ENCODE data around the gene HSPBAP1. TPM values are rescaled to one million over a fixed set of nuclear protein-coding genes. Genes with fewer than 3 reads are reported as not detected.
"Not testable (repeated sequence)": the region's sequence is repeated elsewhere in the genome, so short reads cannot be mapped to it uniquely, and the experiment has no call there.

The HSPBAP1 gene
- total RNA-seq, 2 experiments from 2014 or later, result 4.4 to 5.9 TPM

DNA sequence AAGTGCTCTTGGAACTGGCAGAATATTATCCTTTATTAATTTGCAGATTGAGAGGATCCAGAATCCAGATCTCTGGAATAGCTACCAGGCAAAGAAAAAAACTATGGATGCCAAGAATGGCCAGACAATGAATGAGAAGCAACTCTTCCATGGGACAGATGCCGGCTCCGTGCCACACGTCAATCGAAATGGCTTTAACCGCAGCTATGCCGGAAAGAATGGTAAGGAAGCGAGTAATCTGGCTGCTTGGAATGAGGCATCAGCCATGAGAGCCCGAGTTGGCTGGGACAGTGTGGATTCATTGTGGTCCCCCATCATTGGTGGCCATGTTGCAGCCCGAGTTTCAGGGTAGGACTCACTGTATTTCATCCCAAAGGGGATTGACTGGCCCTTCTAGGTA is 65.9 kb downstream of the HSPBAP1 start:
- Mint-ChIP-seq H3K4me1 (ENCODE audit: low read depth) (no peaks in the 10 kb centered on the region), H3K9me3 (ENCODE audit: insufficient read depth) (peaks cover 4% of the 10 kb centered on the region), H3K36me3 (ENCODE audit: low read depth) (peaks cover 75% of the 10 kb centered on the region), H3K4me3 (no peak overlapping the region), H3K27me3 (ENCODE audit: low read depth) (no peaks in the 10 kb centered on the region), H3K27ac (no peak overlapping the region)
- ChIA-PET CTCF (interaction anchor here (0.8 kb wide), 1 partner anchor 218 kb away, joined by 3 read pairs; no protein-coding TSS in a partner anchor), POLR2A (no interaction called here)
- no peak for ATAC-seq
- DNase-seq, result no peak

DNA sequence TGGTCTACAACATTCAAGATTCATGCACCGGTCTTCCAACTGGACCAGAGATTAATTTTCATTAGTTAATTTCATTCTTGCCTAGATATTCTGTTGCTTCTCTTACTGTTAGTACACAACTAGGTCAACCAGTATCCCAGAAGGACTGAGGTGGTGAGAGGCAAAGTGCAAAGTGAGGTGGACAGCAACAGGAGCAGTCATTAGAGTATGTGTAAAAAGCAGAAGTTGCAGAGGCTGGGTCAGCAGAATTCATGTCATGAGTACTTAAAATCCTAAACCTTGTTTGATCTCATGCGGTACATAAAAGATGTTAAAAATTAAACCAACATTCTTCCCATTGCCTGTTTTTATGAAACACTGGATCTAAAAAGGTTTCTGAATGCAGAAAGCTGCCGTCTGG is 66.3 kb downstream of the HSPBAP1 start:
- peaks cover 4% of the 10 kb centered on the region for H3K9me3 Mint-ChIP-seq (ENCODE audit: insufficient read depth)
- POLR2A ChIA-PET, result no interaction called here
- H3K27me3 Mint-ChIP-seq (ENCODE audit: low read depth), result no peaks in the 10 kb centered on the region

DNA sequence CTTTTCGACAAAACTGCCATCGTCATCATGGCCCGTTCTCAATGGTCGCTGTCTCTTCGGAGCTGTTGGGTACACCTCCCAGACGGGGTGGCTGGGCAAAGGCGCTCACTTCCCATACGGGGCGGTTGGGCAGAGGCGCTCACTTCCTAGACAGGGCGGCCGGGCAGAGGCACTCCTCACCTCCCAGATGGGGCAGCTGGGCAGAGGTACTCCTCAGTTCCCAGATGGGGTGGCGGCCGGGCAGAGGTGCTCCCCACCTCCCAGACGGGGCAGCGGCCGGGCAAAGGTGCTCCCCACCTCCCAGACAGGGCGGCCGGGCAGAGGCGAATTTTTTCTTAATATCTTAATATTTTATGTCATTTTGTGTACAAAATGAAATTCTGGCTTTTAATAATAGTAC is 68.5 kb downstream of the HSPBAP1 start:
- CTCF ChIA-PET, result no interaction called here
- Mint-ChIP-seq H3K36me3 (ENCODE audit: low read depth) (peaks cover 82% of the 10 kb centered on the region), H3K9me3 (ENCODE audit: insufficient read depth) (no peaks in the 10 kb centered on the region), H3K4me1 (ENCODE audit: low read depth) (no peaks in the 10 kb centered on the region), H3K27ac (no peak overlapping the region), H3K4me3 (no peak overlapping the region), H3K27me3 (ENCODE audit: low read depth) (no peaks in the 10 kb centered on the region)
- ATAC-seq (no peak), DNase-seq (no peak)
- POLR2A ChIA-PET, result no interaction called here

More for the DNA sequence above, 66.3 kb downstream of the HSPBAP1 start:
- Mint-ChIP-seq H3K4me3 (no peak overlapping the region), H3K4me1 (ENCODE audit: low read depth) (no peaks in the 10 kb centered on the region), H3K27ac (no peak overlapping the region), H3K36me3 (ENCODE audit: low read depth) (peaks cover 76% of the 10 kb centered on the region)
- ATAC-seq (no peak), DNase-seq (no peak)
- CTCF ChIA-PET, result no interaction called here

DNA sequence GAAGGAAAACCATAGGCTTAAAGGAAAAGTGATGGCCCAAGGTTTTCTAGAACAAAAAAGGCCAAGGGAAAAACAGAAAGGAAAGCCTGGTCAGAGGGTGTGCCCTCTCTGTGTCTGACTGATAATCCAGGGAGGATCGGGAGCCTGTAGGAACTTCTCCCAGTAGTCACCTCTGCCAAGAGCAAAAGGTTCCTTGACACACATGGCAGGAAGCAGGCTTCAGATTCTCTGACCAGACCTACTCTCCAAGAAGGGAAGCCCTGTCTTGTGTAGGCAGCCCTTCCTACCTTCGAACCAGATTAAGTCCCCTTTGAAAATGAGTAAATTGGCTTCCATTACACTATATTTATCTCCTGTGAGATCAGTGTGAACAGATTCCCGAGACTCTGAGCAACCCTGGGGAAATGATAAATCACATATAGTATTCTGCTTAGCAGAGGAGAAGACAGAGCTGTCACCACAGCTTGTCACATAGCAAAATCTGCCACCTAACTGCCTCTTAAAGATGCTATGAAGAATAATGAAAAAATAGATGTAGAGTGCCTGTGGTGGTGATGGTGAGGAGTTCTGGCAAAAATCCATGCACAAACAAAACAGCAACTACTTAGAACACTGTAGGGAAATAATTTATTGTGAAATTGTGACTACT is 74.2 kb downstream of the HSPBAP1 start:
- POLR2A ChIA-PET, result interaction anchor here (0.5 kb wide), 1 partner anchor 1387 kb away, joined by 3 read pairs; no protein-coding TSS in a partner anchor
- H3K27ac Mint-ChIP-seq, result peak overlapping the region; percentile 17
- CTCF ChIA-PET, result no interaction called here
- no peaks in the 10 kb centered on the region for H3K9me3 Mint-ChIP-seq (ENCODE audit: insufficient read depth)
- ATAC-seq (no peak), DNase-seq (no peak)
- H3K4me1 Mint-ChIP-seq (ENCODE audit: low read depth), result no peaks in the 10 kb centered on the region
- H3K4me3 Mint-ChIP-seq, result no peak overlapping the region
- H3K36me3 Mint-ChIP-seq (ENCODE audit: low read depth), result peaks cover 95% of the 10 kb centered on the region
- no peaks in the 10 kb centered on the region for H3K27me3 Mint-ChIP-seq (ENCODE audit: low read depth)

DNA sequence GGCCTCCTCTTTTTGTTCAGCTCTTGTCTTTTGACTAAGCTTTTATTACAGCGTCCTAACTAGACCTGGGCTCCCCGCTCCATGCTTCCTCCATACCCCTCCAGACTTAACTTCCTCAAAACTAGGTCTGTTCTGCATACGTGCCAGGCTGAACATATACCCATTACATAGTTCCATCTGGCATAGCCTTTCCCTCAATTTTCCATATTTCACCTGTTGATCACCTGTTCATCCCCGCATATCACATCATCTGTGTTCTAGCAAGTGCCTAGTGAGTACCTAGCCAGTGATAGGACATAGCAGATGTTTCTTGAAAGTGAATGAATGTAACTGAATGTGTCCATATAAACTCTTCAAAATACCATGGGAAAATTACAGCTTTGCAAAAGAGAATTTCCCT is 77.0 kb downstream of the HSPBAP1 start:
- ATAC-seq (no peak), DNase-seq (no peak)
- no peaks in the 10 kb centered on the region for H3K27me3 Mint-ChIP-seq (ENCODE audit: low read depth)
- CTCF ChIA-PET, result no interaction called here
- no peak overlapping the region for H3K4me3 Mint-ChIP-seq
- H3K9me3 Mint-ChIP-seq (ENCODE audit: insufficient read depth), result no peaks in the 10 kb centered on the region
- no peak overlapping the region for H3K27ac Mint-ChIP-seq
- H3K4me1 Mint-ChIP-seq (ENCODE audit: low read depth), result peaks cover 4% of the 10 kb centered on the region
- peaks cover 94% of the 10 kb centered on the region for H3K36me3 Mint-ChIP-seq (ENCODE audit: low read depth)
- POLR2A ChIA-PET, result interaction anchor here (0.6 kb wide), 1 partner anchor 160 kb away, joined by 3 read pairs; no protein-coding TSS in a partner anchor

DNA sequence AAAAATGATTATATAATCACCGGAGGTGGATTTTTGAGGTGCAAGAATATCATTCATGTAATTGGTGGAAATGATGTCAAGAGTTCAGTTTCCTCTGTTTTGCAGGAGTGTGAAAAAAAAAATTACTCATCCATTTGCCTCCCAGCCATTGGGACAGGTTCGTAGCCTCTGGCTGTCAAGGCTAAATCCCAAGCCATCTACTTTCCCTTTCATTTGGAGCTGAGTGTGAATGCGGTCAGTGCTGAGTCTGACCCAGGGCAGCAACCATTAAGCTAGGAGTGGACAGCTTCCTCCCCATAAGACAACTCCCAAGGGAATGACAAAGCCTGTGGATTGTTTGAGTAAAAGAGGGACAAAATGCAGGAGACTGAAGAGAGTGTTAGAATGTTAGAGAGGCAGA is 79.4 kb downstream of the HSPBAP1 start:
- POLR2A ChIA-PET, result no interaction called here
- CTCF ChIA-PET, result interaction anchor here (1.2 kb wide), 1 partner anchor 321 kb away, joined by 3 read pairs; no protein-coding TSS in a partner anchor
- Mint-ChIP-seq H3K9me3 (ENCODE audit: insufficient read depth) (no peaks in the 10 kb centered on the region), H3K36me3 (ENCODE audit: low read depth) (peaks cover 92% of the 10 kb centered on the region), H3K27ac (no peak overlapping the region), H3K4me1 (ENCODE audit: low read depth) (peaks cover 27% of the 10 kb centered on the region), H3K27me3 (ENCODE audit: low read depth) (no peaks in the 10 kb centered on the region), H3K4me3 (no peak overlapping the region)
- DNase-seq (no peak), ATAC-seq (no peak)

DNA sequence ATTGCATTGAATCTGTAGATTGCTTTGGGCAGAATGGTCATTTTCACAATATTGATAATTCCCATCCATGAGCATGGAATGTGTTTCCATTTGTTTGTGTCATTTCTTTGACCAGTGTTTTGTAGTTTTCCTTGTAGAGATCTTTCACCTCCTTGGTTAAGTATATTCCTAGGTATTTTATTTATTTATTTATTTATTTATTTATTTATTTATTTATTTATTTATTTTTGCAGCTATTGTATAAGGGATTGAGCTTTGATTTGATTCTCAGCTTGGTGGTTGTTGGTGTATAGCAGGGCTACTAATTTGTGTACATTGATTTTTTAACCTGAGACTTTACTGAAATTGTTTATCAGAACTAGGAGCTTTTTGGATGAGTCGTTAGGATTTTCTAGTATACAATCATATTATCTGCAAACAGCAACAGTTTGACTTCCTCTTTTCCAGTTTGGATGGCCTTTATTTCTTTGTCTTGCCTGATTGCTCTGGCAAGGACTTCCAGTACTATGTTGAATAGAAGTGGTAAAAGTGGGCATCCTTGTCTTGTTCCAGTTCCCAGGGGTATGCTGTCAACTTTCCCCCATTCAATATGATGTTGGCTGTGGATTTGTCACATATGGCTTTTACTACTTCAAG is 82.9 kb downstream of the HSPBAP1 start:
- H3K27ac Mint-ChIP-seq, result peak overlapping the region; percentile 14
- peaks cover 32% of the 10 kb centered on the region for H3K4me1 Mint-ChIP-seq (ENCODE audit: low read depth)
- not testable (repeated sequence) for H3K27me3 Mint-ChIP-seq (ENCODE audit: low read depth); DNase-seq; H3K4me3 Mint-ChIP-seq; ATAC-seq; H3K9me3 Mint-ChIP-seq (ENCODE audit: insufficient read depth)
- POLR2A ChIA-PET, result interaction anchor here (0.6 kb wide), 1 partner anchor 235 kb away, joined by 3 read pairs; no protein-coding TSS in a partner anchor
- peaks cover 84% of the 10 kb centered on the region for H3K36me3 Mint-ChIP-seq (ENCODE audit: low read depth)
- CTCF ChIA-PET, result interaction anchor here (1.1 to 1.7 kb wide), 2 partner anchors 10 to 31 kb away, joined by 4 read pairs; no protein-coding TSS in a partner anchor

DNA sequence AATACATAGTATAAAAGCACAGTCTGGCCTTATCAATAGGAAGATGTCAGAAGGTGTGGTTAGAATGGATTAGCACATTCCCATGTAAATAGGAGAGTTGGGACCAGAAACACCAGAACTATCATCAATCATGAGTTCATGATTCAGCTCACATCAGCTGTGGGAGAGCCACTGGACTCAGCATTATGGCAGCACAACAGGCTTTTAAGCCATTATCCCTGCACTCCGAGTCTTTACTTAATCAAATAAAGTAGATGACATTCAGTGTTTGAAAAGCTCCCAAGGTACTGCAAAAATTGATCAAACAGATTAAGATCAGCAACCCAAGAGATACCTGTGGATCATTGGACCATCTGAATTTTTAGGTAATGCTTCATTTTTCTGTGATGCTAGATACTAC is 88.3 kb downstream of the HSPBAP1 start:
- Mint-ChIP-seq H3K36me3 (ENCODE audit: low read depth) (peaks cover 83% of the 10 kb centered on the region), H3K27ac (no peak overlapping the region), H3K4me3 (no peak overlapping the region), H3K4me1 (ENCODE audit: low read depth) (peaks cover 23% of the 10 kb centered on the region), H3K27me3 (ENCODE audit: low read depth) (no peaks in the 10 kb centered on the region), H3K9me3 (ENCODE audit: insufficient read depth) (no peaks in the 10 kb centered on the region)
- no peak for ATAC-seq
- ChIA-PET CTCF (interaction anchor here (1.1 kb wide), 1 partner anchor 25 kb away, joined by 3 read pairs; the partner anchor contains the start of gene PARP14), POLR2A (no interaction called here)
- DNase-seq, result no peak

DNA sequence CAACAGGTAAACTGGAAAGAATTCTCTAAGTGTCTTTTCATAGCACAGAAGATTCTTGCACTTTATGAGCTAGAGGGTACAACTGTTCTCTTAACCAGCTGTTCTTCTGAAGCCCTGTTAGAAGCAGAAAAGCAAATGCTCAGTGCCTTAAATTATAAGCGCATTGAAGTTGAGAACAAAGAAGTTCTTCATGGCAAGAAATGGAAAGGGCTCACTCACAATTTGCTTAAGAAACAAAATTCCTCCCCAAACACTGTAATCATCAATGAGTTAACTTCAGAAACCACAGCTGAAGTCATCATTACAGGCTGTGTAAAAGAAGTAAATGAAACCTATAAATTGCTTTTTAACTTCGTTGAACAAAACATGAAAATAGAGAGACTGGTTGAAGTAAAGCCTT is 93.4 kb downstream of the HSPBAP1 start:
- Mint-ChIP-seq H3K27ac (peak overlapping the region; percentile 18), H3K27me3 (ENCODE audit: low read depth) (no peaks in the 10 kb centered on the region), H3K4me3 (no peak overlapping the region), H3K9me3 (ENCODE audit: insufficient read depth) (no peaks in the 10 kb centered on the region), H3K4me1 (ENCODE audit: low read depth) (peaks cover 7% of the 10 kb centered on the region), H3K36me3 (ENCODE audit: low read depth) (peaks cover 85% of the 10 kb centered on the region)
- CTCF ChIA-PET, result interaction anchor here (1.4 kb wide), 1 partner anchor 11 kb away, joined by 4 read pairs; no protein-coding TSS in a partner anchor
- DNase-seq (no peak), ATAC-seq (no peak)
- POLR2A ChIA-PET, result no interaction called here

DNA sequence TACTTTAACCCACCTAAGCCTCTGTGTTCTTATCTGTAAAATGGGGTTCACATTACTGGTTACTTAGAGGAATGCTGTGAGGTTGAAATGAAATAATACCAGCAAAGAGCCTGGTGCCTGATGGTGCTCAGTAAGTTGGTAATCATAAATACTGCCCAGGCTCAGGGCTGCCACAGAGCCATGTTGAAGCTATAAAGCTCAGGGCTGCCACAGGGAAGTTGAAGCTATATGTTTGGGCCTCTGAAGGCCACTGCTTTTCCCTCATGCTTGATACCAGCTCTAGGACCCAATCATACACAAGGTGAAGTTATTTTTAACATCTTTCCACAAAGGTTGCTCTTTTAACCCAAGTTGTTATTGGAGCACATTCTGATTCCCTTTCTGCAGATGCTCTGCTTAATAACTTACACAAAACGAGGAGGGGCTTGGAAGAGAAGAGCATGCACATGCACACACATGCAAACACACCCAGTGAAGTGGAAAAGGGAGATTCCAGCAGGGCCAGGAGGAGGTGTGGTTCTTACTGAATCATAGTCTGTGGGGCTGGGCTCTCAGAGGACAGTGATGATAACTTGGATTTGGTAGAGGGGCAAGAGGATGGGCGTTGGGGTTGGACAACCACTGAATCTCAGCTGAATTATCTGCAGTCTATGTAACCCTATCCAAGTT is 95.5 kb downstream of the HSPBAP1 start:
- CTCF ChIA-PET, result interaction anchor here (1.1 to 3.7 kb wide), 2 partner anchors 136 to 139 kb away, joined by 3 to 16 read pairs; no protein-coding TSS in a partner anchor
- Mint-ChIP-seq H3K27me3 (ENCODE audit: low read depth) (no peaks in the 10 kb centered on the region), H3K9me3 (ENCODE audit: insufficient read depth) (no peaks in the 10 kb centered on the region), H3K4me1 (ENCODE audit: low read depth) (peaks cover 13% of the 10 kb centered on the region), H3K36me3 (ENCODE audit: low read depth) (peaks cover 84% of the 10 kb centered on the region), H3K4me3 (no peak overlapping the region), H3K27ac (no peak overlapping the region)
- DNase-seq (no peak), ATAC-seq (no peak)
- POLR2A ChIA-PET, result interaction anchor here (3.5 kb wide), 1 partner anchor 11 kb away, joined by 14 read pairs; no protein-coding TSS in a partner anchor

DNA sequence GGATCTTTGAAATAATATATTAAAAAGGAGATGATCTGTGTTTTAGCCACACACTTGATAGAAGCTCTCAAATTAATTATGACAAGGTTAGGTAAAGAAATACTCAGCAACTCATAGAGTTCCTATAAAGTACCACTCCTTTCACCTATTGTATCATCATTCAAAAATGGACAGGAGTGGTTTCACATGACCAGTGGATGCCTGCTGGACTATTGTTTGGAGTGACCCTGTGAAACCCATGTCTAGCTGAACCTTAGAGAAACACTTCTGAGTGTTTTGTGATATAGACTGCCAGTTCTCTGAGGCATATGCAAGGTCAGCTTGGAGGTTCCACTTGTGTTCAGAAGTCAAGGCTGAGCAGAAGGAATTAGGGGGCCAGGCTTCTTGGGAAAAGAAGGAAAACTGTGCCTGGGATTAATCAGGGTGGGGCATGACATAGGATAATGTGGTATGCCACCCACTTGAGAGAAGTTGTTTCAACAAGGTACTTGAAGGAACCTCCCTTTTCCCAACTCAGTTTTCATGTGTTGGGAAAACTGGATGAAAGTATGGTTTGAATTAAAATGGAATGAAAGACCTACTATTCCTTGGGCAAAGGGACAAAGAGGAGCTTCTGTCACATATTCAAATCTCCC is 97.6 kb downstream of the HSPBAP1 start:
- POLR2A ChIA-PET, result interaction anchor here (3.5 kb wide), 1 partner anchor 9 kb away, joined by 14 read pairs; no protein-coding TSS in a partner anchor
- Mint-ChIP-seq H3K27me3 (ENCODE audit: low read depth) (no peaks in the 10 kb centered on the region), H3K4me1 (ENCODE audit: low read depth) (peaks cover 9% of the 10 kb centered on the region), H3K27ac (no peak overlapping the region), H3K36me3 (ENCODE audit: low read depth) (peaks cover 90% of the 10 kb centered on the region), H3K9me3 (ENCODE audit: insufficient read depth) (no peaks in the 10 kb centered on the region), H3K4me3 (no peak overlapping the region)
- no peak for DNase-seq
- CTCF ChIA-PET, result interaction anchor here (1.7 to 3.7 kb wide), 2 partner anchors 59 to 134 kb away, joined by 4 to 16 read pairs; no protein-coding TSS in a partner anchor
- ATAC-seq, result no peak

All from activated CD8-positive, alpha-beta T cell treated with anti-CD3 and anti-CD28 coated beads, Interleukin-2, amount 10 ng/mL, durations not matched to agents 7 days and 5 days (primary cell).